Gastroesophageal sphincter (tissue), 3 donors: ENCODE measurements around the gene OSCAR.

ENCODE experiments used
- EP300 ChIP-seq: sonication (generic); formaldehyde crosslinking; IDR thresholded peaks from one replicate; pipeline ENCODE4 v1.6.1; 2017; ENCODE audit warnings: antibody characterized with exemption, mild to moderate bottlenecking
- POLR2A ChIP-seq, 2 donors: fragments of 450-650 bp; IDR thresholded peaks; one replicate each; pipeline ENCODE4 v1.6.1; 2017; ENCODE audit warnings: antibody characterized with exemption in 2 of 2, mild to moderate bottlenecking in 2 of 2, moderate library complexity in 1 of 2
- POLR2AphosphoS5 ChIP-seq: sonication (generic); formaldehyde crosslinking; IDR thresholded peaks from one replicate; pipeline ENCODE4 v1.6.1; 2017; ENCODE audit warnings: antibody characterized with exemption
- TF ChIP-seq, protein P1 (sequence below), 4 experiments: fragments of 200-600 bp in 2 of 4; fragments of 450-650 bp in 2 of 4; sonication (generic) in 1 of 4; IDR thresholded peaks; one replicate each; pipeline ENCODE4 v1.5.1; 2017 to 2019; ENCODE audit warnings: antibody characterized with exemption in 4 of 4, mild to moderate bottlenecking in 2 of 4, moderate library complexity in 2 of 4

DNA sequence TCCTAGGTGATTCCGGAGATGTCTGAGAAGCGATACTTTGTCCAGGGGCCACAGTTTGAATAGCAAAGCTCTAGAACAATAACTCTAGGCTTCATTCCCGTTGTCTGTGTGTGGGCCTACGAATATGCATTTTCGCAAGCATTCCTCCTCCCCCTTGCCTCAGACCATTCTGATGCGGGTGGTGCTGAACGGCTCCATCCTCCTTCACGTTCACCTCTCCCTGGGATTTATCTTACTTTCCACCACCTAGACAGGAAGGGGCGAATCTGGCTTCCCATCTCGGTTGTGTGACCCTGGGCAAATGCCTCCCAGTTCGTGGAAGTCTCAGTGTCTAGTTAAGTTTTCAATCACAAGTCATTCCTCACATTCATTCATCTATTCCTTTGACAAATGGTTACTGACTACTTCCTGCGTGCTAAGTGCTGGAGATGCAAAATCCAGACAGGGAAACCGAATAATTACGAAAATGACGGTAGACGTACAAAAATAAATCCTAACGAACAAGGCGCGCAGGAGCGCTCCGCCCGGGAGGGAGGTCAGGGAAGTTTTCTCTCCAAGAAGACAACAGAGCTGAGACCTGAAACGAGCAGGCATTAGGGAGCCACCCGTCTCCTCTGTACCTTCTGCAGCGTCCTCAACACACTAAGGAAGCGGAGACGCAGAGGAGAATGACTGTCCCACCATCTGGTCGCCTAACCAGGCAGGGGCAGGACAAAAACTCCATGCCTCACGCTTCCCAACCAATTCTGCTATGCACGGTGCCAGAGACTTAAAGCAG, 35.7 kb upstream of the OSCAR start:
- TF ChIP-seq, protein P1, sequence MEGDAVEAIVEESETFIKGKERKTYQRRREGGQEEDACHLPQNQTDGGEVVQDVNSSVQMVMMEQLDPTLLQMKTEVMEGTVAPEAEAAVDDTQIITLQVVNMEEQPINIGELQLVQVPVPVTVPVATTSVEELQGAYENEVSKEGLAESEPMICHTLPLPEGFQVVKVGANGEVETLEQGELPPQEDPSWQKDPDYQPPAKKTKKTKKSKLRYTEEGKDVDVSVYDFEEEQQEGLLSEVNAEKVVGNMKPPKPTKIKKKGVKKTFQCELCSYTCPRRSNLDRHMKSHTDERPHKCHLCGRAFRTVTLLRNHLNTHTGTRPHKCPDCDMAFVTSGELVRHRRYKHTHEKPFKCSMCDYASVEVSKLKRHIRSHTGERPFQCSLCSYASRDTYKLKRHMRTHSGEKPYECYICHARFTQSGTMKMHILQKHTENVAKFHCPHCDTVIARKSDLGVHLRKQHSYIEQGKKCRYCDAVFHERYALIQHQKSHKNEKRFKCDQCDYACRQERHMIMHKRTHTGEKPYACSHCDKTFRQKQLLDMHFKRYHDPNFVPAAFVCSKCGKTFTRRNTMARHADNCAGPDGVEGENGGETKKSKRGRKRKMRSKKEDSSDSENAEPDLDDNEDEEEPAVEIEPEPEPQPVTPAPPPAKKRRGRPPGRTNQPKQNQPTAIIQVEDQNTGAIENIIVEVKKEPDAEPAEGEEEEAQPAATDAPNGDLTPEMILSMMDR (IDR thresholded peaks at IDR 0.05) = no peak
- TF ChIP-seq EP300 (no peak), POLR2A (IDR thresholded peaks at IDR 0.05) (no peak), POLR2AphosphoS5 (no peak)
